OCI-LY7 (cell line): ENCODE data around the gene WNT11. TPM values are rescaled to one million over a fixed set of nuclear protein-coding genes. Genes with fewer than 3 reads are reported as not detected.

Experiments used
- BruUV-seq: library from RNA; stranded (reverse); fragments of 400-500 nt; replicated peaks from 2 replicates; lab custom pipeline; 2021; lab: Mats Ljungman, UMichigan
- CTCF ChIA-PET: fragments of 300-600 bp; sonication (Branson Sonifier 250); formaldehyde crosslinking; loops from one replicate; lab custom pipeline; 2022; ENCODE audit warnings: antibody characterized with exemption; ENCODE audit not compliant: unreplicated experiment; lab: Charles Lee
- POLR2A ChIA-PET: fragments of 300-600 bp; sonication (Branson Sonifier 250); formaldehyde crosslinking; loops from one replicate; lab custom pipeline; 2022; ENCODE audit warnings: antibody characterized with exemption; lab: Charles Lee
- DNase-seq: peaks from one replicate; pipeline ENCODE4 v3.0.0-alpha.2; 2015; ENCODE audit warnings: low spot score
- H2AFZ ChIP-seq: fragments of 200-600 bp; sonication (generic), shearing (Covaris generic); 2 replicates; pipeline ENCODE4 v1.6.1; 2014; ENCODE audit warnings: mild to moderate bottlenecking, antibody characterized with exemption, low read length, moderate library complexity
- H3K27ac ChIP-seq: fragments of 200-600 bp; sonication (generic); 2 replicates; pipeline ENCODE4 v1.5.1; 2014; ENCODE audit warnings: mixed run types, low read depth, mild to moderate bottlenecking, moderate library complexity, low read length, inconsistent platforms; ENCODE audit not compliant: poor library complexity, severe bottlenecking
- H3K36me3 ChIP-seq: fragments of 200-600 bp; sonication (generic); 2 replicates; pipeline ENCODE4 v1.6.1; 2014; ENCODE audit warnings: mild to moderate bottlenecking, antibody characterized with exemption, low read length, moderate library complexity, mixed read lengths; ENCODE audit not compliant: insufficient read depth
- H3K4me1 ChIP-seq: fragments of 200-600 bp; sonication (generic); 2 replicates; pipeline ENCODE4 v1.5.1; 2014; ENCODE audit warnings: mild to moderate bottlenecking, low read length; ENCODE audit not compliant: insufficient read depth, poor library complexity, severe bottlenecking
- H3K4me2 ChIP-seq: fragments of 200-600 bp; sonication (generic); 2 replicates; pipeline ENCODE4 v1.6.1; 2014; ENCODE audit warnings: mild to moderate bottlenecking, low read length
- H3K4me3 ChIP-seq: fragments of 200-600 bp; sonication (generic); 2 replicates; pipeline ENCODE4 v1.5.1; 2014; ENCODE audit warnings: mild to moderate bottlenecking, low read depth, low read length; ENCODE audit not compliant: poor library complexity, severe bottlenecking
- H3K79me2 ChIP-seq: fragments of 200-600 bp; sonication (generic); 2 replicates; pipeline ENCODE4 v1.6.1; 2016; ENCODE audit warnings: low read depth, mild to moderate bottlenecking, low read length, moderate library complexity, mixed read lengths; ENCODE audit not compliant: insufficient read depth
- H3K9me2 ChIP-seq: fragments of 200-600 bp; sonication (generic); 2 replicates; pipeline ENCODE4 v1.6.1; 2016; ENCODE audit warnings: mild to moderate bottlenecking, low read length, mixed read lengths; ENCODE audit not compliant: insufficient read depth
- H3K9me3 ChIP-seq: fragments of 200-600 bp; sonication (generic); 2 replicates; pipeline ENCODE4 v1.6.1; 2014; ENCODE audit warnings: mild to moderate bottlenecking, mixed run types, low read length, mixed read lengths
- H4K20me1 ChIP-seq: fragments of 200-600 bp; sonication (generic); 2 replicates; pipeline ENCODE4 v1.6.1; 2014; ENCODE audit warnings: mild to moderate bottlenecking, antibody characterized with exemption, low read length, moderate library complexity, mixed read lengths; ENCODE audit not compliant: insufficient read depth
- EZH2phosphoT487 ChIP-seq: fragments of 200-600 bp; sonication (generic); IDR thresholded peaks from 2 replicates; pipeline ENCODE4 v1.6.1; 2018; ENCODE audit warnings: low read depth, borderline replicate concordance, mild to moderate bottlenecking, mixed run types, antibody characterized with exemption, low read length, moderate library complexity, mixed read lengths
- intact Hi-C: fragments of 100-400 bp; cut with micrococcal nuclease; formaldehyde crosslinking; loops from one replicate; pipeline ENCODE4 v1.10.0; 2022; ENCODE audit not compliant: unreplicated experiment
- total RNA-seq, 2 experiments: library from RNA; depleted of rRNA in 1 of 2; stranded (reverse); fragments of >200 nt in 1 of 2; shearing (Covaris generic) in 1 of 2; gene quantifications; 2 replicates each; pipeline ENCODE4 v1.2.3, GENCODE V29; 2014 to 2022
- TF ChIP-seq, protein P1 (sequence below): fragments of 200-600 bp; sonication (generic); conservative IDR thresholded peaks from 2 replicates; pipeline ENCODE4 v1.5.1; 2014; ENCODE audit warnings: mild to moderate bottlenecking, antibody characterized with exemption, low read length, moderate library complexity, mixed read lengths

WNT11 gene
- total RNA-seq, 2 experiments from 2014 or later: not detected

GRCh38 chr11:76240666-76241065, 34.4 kb upstream of the WNT11 start:
- H2AFZ ChIP-seq: no peak overlapping the region
- TF ChIP-seq, protein P1, sequence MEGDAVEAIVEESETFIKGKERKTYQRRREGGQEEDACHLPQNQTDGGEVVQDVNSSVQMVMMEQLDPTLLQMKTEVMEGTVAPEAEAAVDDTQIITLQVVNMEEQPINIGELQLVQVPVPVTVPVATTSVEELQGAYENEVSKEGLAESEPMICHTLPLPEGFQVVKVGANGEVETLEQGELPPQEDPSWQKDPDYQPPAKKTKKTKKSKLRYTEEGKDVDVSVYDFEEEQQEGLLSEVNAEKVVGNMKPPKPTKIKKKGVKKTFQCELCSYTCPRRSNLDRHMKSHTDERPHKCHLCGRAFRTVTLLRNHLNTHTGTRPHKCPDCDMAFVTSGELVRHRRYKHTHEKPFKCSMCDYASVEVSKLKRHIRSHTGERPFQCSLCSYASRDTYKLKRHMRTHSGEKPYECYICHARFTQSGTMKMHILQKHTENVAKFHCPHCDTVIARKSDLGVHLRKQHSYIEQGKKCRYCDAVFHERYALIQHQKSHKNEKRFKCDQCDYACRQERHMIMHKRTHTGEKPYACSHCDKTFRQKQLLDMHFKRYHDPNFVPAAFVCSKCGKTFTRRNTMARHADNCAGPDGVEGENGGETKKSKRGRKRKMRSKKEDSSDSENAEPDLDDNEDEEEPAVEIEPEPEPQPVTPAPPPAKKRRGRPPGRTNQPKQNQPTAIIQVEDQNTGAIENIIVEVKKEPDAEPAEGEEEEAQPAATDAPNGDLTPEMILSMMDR: no peak
- no peak for TF ChIP-seq EZH2phosphoT487
- ChIA-PET CTCF (interaction anchor here (1.2 kb wide), 1 partner anchor 15 kb away, joined by 3 read pairs; no protein-coding TSS in a partner anchor), POLR2A (no interaction called here)
- no peak overlapping the region for H3K4me2 ChIP-seq
- no peaks in the 10 kb centered on the region for H3K9me3 ChIP-seq
- no peaks in the 10 kb centered on the region for H3K36me3 ChIP-seq
- H3K79me2 ChIP-seq: no peaks in the 10 kb centered on the region
- intact Hi-C loops: no loop called here
- BruUV-seq: no TSS peak
- no peaks in the 10 kb centered on the region for H3K9me2 ChIP-seq
- H4K20me1 ChIP-seq: no peaks in the 10 kb centered on the region
- no peak overlapping the region for H3K27ac ChIP-seq
- H3K4me1 ChIP-seq: no peaks in the 10 kb centered on the region
- no peak for DNase-seq
- H3K4me3 ChIP-seq: no peak overlapping the region

DNA sequence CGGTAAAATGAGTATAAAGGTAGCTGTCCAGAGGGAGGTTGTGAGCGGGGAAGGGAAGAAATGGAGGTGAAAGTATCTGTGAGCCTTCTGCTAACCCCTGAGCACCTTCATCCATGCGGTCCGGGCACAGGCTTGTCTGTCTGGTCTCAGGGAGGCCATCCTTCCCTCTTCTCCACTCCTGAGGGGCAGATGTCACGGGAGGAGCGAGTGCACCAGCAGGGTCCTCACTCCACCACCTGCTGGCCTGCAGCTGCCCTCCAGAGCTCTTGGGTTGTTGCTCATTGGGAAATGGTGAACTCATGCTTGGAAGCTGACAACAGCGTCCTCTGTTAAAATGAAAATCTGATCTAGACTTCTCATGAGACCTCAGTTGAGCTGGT, 33.8 kb upstream of the WNT11 start:
- Histone ChIP-seq H2AFZ (no peak overlapping the region), H3K9me3 (no peaks in the 10 kb centered on the region), H3K4me1 (no peaks in the 10 kb centered on the region), H3K27ac (no peak overlapping the region), H3K4me3 (no peak overlapping the region), H3K9me2 (no peaks in the 10 kb centered on the region), H3K36me3 (no peaks in the 10 kb centered on the region), H3K4me2 (no peak overlapping the region), H3K79me2 (no peaks in the 10 kb centered on the region), H4K20me1 (no peaks in the 10 kb centered on the region)
- DNase-seq: no peak
- POLR2A ChIA-PET: interaction anchor here (0.6 kb wide), 1 partner anchor 135 kb away, joined by 7 read pairs; no protein-coding TSS in a partner anchor
- no TSS peak for BruUV-seq
- intact Hi-C loops: no loop called here
- TF ChIP-seq EZH2phosphoT487: no peak
- TF ChIP-seq, protein P1: no peak
- CTCF ChIA-PET: interaction anchor here (0.6 to 1.2 kb wide), 2 partner anchors 16 to 338 kb away, joined by 3 read pairs; no protein-coding TSS in a partner anchor

GRCh38 chr11:76239483-76240160, 33.3 kb upstream of the WNT11 start:
- Histone ChIP-seq H4K20me1 (no peaks in the 10 kb centered on the region), H3K4me3 (no peak overlapping the region), H3K36me3 (no peaks in the 10 kb centered on the region), H3K9me2 (no peaks in the 10 kb centered on the region), H3K4me2 (no peak overlapping the region), H2AFZ (no peak overlapping the region), H3K4me1 (peaks cover 3% of the 10 kb centered on the region), H3K27ac (no peak overlapping the region), H3K79me2 (no peaks in the 10 kb centered on the region), H3K9me3 (no peaks in the 10 kb centered on the region)
- ChIA-PET POLR2A (interaction anchor here (0.6 kb wide), 1 partner anchor 135 kb away, joined by 7 read pairs; no protein-coding TSS in a partner anchor), CTCF (interaction anchor here (0.6 to 1.2 kb wide), 2 partner anchors 16 to 337 kb away, joined by 3 read pairs; no protein-coding TSS in a partner anchor)
- intact Hi-C loops: no loop called here
- TF ChIP-seq, protein P1: no peak
- TF ChIP-seq EZH2phosphoT487: no peak
- no peak for DNase-seq
- BruUV-seq: no TSS peak
